HepG2 (cell line): ENCODE results near the gene CAPS. TPM values are rescaled to one million over a fixed set of nuclear protein-coding genes. Genes with fewer than 3 reads are reported as not detected.

ENCODE experiments used
- ASH2L ChIP-seq: fragments of 300-600, 200-600 bp; sonication (generic); IDR thresholded peaks from 2 replicates; pipeline ENCODE4 v1.7.0; 2017; ENCODE audit warnings: low read depth, mild to moderate bottlenecking, moderate library complexity, mixed read lengths, low read length; ENCODE audit not compliant: insufficient read length
- ELF1 ChIP-seq: sonication (generic); formaldehyde crosslinking; IDR thresholded peaks from 2 replicates; pipeline ENCODE4 v1.4.0; 2020; ENCODE audit warnings: missing genetic modification reagents
- ETV5 ChIP-seq: IDR thresholded peaks from 2 replicates; pipeline ENCODE4 v1.6.1; 2018; ENCODE audit warnings: missing biosample characterization, missing genetic modification reagents, inconsistent platforms, borderline replicate concordance
- FOSL2 ChIP-seq: sonication (generic); formaldehyde crosslinking; IDR thresholded peaks from 2 replicates; pipeline ENCODE4 v1.4.0; 2020; ENCODE audit warnings: missing genetic modification reagents
- FOXM1 ChIP-seq: sonication (generic); formaldehyde crosslinking; IDR thresholded peaks from 2 replicates; pipeline ENCODE4 v1.5.0; 2020; ENCODE audit warnings: missing genetic modification reagents
- HOXA3 ChIP-seq: sonication (generic); formaldehyde crosslinking; IDR thresholded peaks from 2 replicates; pipeline ENCODE4 v1.5.0; 2020; ENCODE audit warnings: missing genetic modification reagents
- JUN ChIP-seq: sonication (generic); formaldehyde crosslinking; IDR thresholded peaks from 2 replicates; pipeline ENCODE4 v1.4.0; 2020; ENCODE audit warnings: mild to moderate bottlenecking, missing genetic modification reagents
- MIXL1 ChIP-seq: IDR thresholded peaks from 2 replicates; pipeline ENCODE4 v1.6.1; 2016
- MXD4 ChIP-seq: IDR thresholded peaks from 2 replicates; pipeline ENCODE4 v1.6.1; 2016; ENCODE audit warnings: mild to moderate bottlenecking, missing biosample characterization, missing genetic modification reagents
- PITX1 ChIP-seq: sonication (generic); formaldehyde crosslinking; IDR thresholded peaks from 2 replicates; pipeline ENCODE4 v1.5.1; 2020; ENCODE audit warnings: mild to moderate bottlenecking, missing genetic modification reagents
- POLR2G ChIP-seq: fragments of 200-400 bp; formaldehyde crosslinking; IDR thresholded peaks from 2 replicates; pipeline ENCODE4 v1.6.1; 2018; ENCODE audit warnings: mild to moderate bottlenecking, low read depth, low read length, moderate library complexity
- SAP130 ChIP-seq: IDR thresholded peaks from 2 replicates; pipeline ENCODE4 v1.6.1; 2016; ENCODE audit warnings: low read depth
- SNAI1 ChIP-seq: sonication (generic); formaldehyde crosslinking; IDR thresholded peaks from 2 replicates; pipeline ENCODE4 v1.5.0; 2020; ENCODE audit warnings: mild to moderate bottlenecking, missing genetic modification reagents, borderline replicate concordance
- SOX6 ChIP-seq, 2 experiments: fragments of 450-650 bp in 1 of 2; sonication (generic) in 1 of 2; formaldehyde crosslinking in 1 of 2; IDR thresholded peaks; 2 replicates each; pipeline versions ENCODE4 v1.4.0 to v1.6.1; 2017 to 2020; ENCODE audit warnings: antibody characterized with exemption in 1 of 2, mild to moderate bottlenecking in 1 of 2, missing genetic modification reagents in 1 of 2
- ZFP90 ChIP-seq: sonication (generic); formaldehyde crosslinking; IDR thresholded peaks from 2 replicates; pipeline ENCODE4 v1.8.0; 2022; ENCODE audit warnings: missing genetic modification reagents, mild to moderate bottlenecking, inconsistent platforms, borderline replicate concordance
- ZNF121 ChIP-seq: sonication (generic); formaldehyde crosslinking; IDR thresholded peaks from 2 replicates; pipeline ENCODE4 v1.5.0; 2020; ENCODE audit warnings: mild to moderate bottlenecking, missing genetic modification reagents
- ZNF232 ChIP-seq: sonication (generic); formaldehyde crosslinking; IDR thresholded peaks from 2 replicates; pipeline ENCODE4 v1.4.0; 2020; ENCODE audit warnings: missing genetic modification reagents, borderline replicate concordance
- ZNF30 ChIP-seq: sonication (generic); formaldehyde crosslinking; IDR thresholded peaks from 2 replicates; pipeline ENCODE4 v1.5.0; 2020; ENCODE audit warnings: mild to moderate bottlenecking, missing genetic modification reagents
- ZNF496 ChIP-seq: sonication (generic); formaldehyde crosslinking; IDR thresholded peaks from 2 replicates; pipeline ENCODE4 v1.8.1; 2023; ENCODE audit warnings: mild to moderate bottlenecking, moderate library complexity, missing genetic modification reagents; ENCODE audit not compliant: insufficient replicate concordance
- ZNF546 ChIP-seq: sonication (generic); formaldehyde crosslinking; conservative IDR thresholded peaks from 2 replicates; pipeline ENCODE4 v1.8.1; 2023; ENCODE audit warnings: mild to moderate bottlenecking, missing genetic modification reagents
- ZNF598 ChIP-seq: sonication (generic); formaldehyde crosslinking; IDR thresholded peaks from 2 replicates; pipeline ENCODE4 v1.5.1; 2020; ENCODE audit warnings: mild to moderate bottlenecking, missing genetic modification reagents, borderline replicate concordance
- ZNF616 ChIP-seq: sonication (generic); formaldehyde crosslinking; IDR thresholded peaks from 2 replicates; pipeline ENCODE4 v1.5.0; 2020; ENCODE audit warnings: low read depth, mild to moderate bottlenecking, missing genetic modification reagents
- ZNF773 ChIP-seq: sonication (generic); formaldehyde crosslinking; IDR thresholded peaks from 2 replicates; pipeline ENCODE4 v1.4.0; 2020; ENCODE audit warnings: missing genetic modification reagents, borderline replicate concordance
- polyA plus RNA-seq, 8 experiments: library from polyadenylated mRNA; depleted of rRNA in 3 of 8; stranded (reverse) in 7 of 8; unstranded in 1 of 8; fragments of >200 nt; fragmentation: Illumina TruSeq in 4 of 8; extraction: Trizol in 4 of 8; gene quantifications; 2 replicates each; pipeline versions ENCODE4 v1.2.1 to v1.2.3, GENCODE V29; 2011 to 2016; ENCODE audit warnings: low read depth in 4 of 8, missing spikeins in 1 of 8, mixed read lengths in 1 of 8; ENCODE audit not compliant: insufficient read depth in 1 of 8
- total RNA-seq, 5 experiments: library from RNA; depleted of rRNA; stranded (reverse); fragments of >200 nt; fragmentation: Illumina TruSeq; extraction: Trizol; gene quantifications; 2 replicates each; pipeline ENCODE4 v1.2.3, GENCODE V29; 2016; ENCODE audit warnings: low read depth in 1 of 5
- TF ChIP-seq, protein P1 (sequence below): conservative IDR thresholded peaks from 2 replicates; pipeline ENCODE4 v1.6.1; 2018; ENCODE audit warnings: missing genetic modification reagents
- TF ChIP-seq, protein P2 (sequence below): sonication (generic); formaldehyde crosslinking; IDR thresholded peaks from 2 replicates; pipeline ENCODE4 v1.4.0; 2020; ENCODE audit warnings: mild to moderate bottlenecking, missing genetic modification reagents
- TF ChIP-seq, protein P3 (sequence below): IDR thresholded peaks from 2 replicates; pipeline ENCODE4 v1.6.1; 2018; ENCODE audit warnings: missing genetic modification reagents

CAPS gene
- total and polyA plus RNA-seq, 2 of the 13 experiments (the other 11 are each of a cell fraction or from before 2014, with no cell fraction given), result 3.1 TPM

DNA sequence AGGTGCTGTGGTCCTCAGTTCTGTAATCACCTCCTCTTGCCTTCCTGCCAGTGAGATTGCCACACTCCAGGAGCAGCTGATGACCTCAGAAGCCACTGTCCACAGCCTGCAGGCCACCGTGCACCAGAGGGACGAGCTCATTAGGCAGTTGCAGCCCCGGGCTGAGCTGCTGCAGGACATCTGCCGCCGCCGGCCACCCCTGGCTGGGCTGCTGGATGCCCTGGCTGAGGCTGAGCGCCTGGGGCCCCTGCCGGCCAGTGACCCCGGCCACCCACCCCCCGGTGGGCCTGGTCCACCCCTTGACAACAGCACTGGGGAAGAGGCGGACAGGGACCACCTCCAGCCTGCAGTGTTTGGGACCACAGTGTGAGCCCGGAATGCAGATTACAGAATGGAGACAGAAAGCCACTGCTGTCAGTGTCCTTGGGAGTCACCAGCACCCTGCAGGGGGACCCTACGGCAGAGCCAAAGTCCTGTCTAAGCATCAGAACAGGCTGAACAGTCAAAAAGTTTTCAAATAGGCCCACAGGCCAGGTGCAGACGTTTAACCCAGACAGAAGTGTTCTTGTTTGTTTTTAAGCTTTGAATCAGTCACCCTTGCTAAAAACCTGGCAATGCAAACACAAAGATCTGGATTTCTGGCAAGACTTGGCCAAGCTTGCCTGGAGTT is 5.1 kb upstream of the CAPS start (continued):
- TF ChIP-seq, protein P1, sequence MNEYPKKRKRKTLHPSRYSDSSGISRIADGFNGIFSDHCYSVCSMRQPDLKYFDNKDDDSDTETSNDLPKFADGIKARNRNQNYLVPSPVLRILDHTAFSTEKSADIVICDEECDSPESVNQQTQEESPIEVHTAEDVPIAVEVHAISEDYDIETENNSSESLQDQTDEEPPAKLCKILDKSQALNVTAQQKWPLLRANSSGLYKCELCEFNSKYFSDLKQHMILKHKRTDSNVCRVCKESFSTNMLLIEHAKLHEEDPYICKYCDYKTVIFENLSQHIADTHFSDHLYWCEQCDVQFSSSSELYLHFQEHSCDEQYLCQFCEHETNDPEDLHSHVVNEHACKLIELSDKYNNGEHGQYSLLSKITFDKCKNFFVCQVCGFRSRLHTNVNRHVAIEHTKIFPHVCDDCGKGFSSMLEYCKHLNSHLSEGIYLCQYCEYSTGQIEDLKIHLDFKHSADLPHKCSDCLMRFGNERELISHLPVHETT (CRISPR knock-in tag), result peak; percentile 56; the same call in 1 of the 2 replicates
- TF ChIP-seq PITX1 (CRISPR knock-in tag), result peak; percentile 73; the same call in 1 of the 2 replicates
- TF ChIP-seq ZNF30 (CRISPR knock-in tag), result no peak
- TF ChIP-seq SNAI1 (CRISPR knock-in tag), result no peak
- TF ChIP-seq, protein P2, sequence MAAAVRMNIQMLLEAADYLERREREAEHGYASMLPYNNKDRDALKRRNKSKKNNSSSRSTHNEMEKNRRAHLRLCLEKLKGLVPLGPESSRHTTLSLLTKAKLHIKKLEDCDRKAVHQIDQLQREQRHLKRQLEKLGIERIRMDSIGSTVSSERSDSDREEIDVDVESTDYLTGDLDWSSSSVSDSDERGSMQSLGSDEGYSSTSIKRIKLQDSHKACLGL (CRISPR knock-in tag), result peak; percentile 49; the same call in 1 of the 2 replicates
- TF ChIP-seq, protein P3, sequence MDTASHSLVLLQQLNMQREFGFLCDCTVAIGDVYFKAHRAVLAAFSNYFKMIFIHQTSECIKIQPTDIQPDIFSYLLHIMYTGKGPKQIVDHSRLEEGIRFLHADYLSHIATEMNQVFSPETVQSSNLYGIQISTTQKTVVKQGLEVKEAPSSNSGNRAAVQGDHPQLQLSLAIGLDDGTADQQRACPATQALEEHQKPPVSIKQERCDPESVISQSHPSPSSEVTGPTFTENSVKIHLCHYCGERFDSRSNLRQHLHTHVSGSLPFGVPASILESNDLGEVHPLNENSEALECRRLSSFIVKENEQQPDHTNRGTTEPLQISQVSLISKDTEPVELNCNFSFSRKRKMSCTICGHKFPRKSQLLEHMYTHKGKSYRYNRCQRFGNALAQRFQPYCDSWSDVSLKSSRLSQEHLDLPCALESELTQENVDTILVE (CRISPR knock-in tag), result no peak
- TF ChIP-seq ZNF121 (CRISPR knock-in tag), result peak; percentile 58; the same call in 1 of the 2 replicates
- TF ChIP-seq HOXA3 (CRISPR knock-in tag), result peak; percentile 62; the same call in 1 of the 2 replicates
- no peak for TF ChIP-seq JUN
- no peak for TF ChIP-seq SOX6 (IDR thresholded peaks at IDR 0.05)
- TF ChIP-seq SOX6 (CRISPR knock-in tag; IDR thresholded peaks at IDR 0.05), result peak; percentile 65; the same call in 1 of the 2 replicates
- TF ChIP-seq ZNF496 (CRISPR knock-in tag), result no peak
- 0 out of 2 replicates have a peak, but pooled peaks have one; percentile 12 for TF ChIP-seq ETV5 (CRISPR knock-in tag)
- TF ChIP-seq FOXM1 (CRISPR knock-in tag), result no peak
- no peak for TF ChIP-seq ZNF773 (CRISPR knock-in tag)
- peak; percentile 59 for TF ChIP-seq POLR2G
- TF ChIP-seq MIXL1 (CRISPR knock-in tag), result peak; percentile 70
- TF ChIP-seq ZNF546 (CRISPR knock-in tag), result no peak
- no peak for TF ChIP-seq MXD4
- TF ChIP-seq SAP130, result peak; percentile 71
- no peak for TF ChIP-seq ZNF232 (CRISPR knock-in tag)
- no peak; the same call in 1 of the 2 replicates for TF ChIP-seq ZFP90 (CRISPR knock-in tag)
- TF ChIP-seq ELF1 (CRISPR knock-in tag), result no peak
- TF ChIP-seq ZNF616 (CRISPR knock-in tag), result no peak
- TF ChIP-seq FOSL2, result peak; percentile 15; the same call in 1 of the 2 replicates
- peak; percentile 34; the same call in 1 of the 2 replicates for TF ChIP-seq ZNF598
- peak; percentile 37 for TF ChIP-seq ASH2L
